MM.1S (cell line): Measurements from ENCODE around the gene KCNQ5.

Experiments
- EZH2phosphoT487 ChIP-seq: fragments of 300-600 bp; sonication (generic); IDR thresholded peaks from 2 replicates; pipeline ENCODE4 v1.6.1; 2018; ENCODE audit warnings: antibody characterized with exemption, low read length
- TF ChIP-seq, protein P1 (sequence below): fragments of 300-600 bp; sonication (generic); IDR thresholded peaks from 2 replicates; pipeline ENCODE4 v1.5.1; 2016; ENCODE audit warnings: antibody characterized with exemption, low read length, mixed read lengths

DNA sequence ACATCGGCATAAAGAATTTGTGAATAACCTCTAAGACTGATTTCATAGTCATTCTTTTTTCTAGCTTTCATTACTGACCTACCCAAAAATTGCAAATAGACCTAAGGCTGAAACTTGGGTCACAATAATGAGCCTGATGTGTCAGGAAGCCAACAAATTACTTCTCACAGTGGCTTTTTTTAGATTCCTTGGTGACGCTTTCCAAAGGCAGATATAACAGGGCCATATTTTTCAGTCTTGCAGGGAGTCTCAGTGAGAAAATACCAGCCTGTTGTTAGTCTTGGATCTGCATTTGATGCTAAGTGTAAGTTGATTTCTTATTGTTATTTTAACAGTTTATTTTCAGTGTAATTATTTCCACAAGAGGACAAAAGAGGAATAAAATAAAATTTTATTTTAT is 423.7 kb downstream of the KCNQ5 start:
- no peak for TF ChIP-seq EZH2phosphoT487
- TF ChIP-seq, protein P1, sequence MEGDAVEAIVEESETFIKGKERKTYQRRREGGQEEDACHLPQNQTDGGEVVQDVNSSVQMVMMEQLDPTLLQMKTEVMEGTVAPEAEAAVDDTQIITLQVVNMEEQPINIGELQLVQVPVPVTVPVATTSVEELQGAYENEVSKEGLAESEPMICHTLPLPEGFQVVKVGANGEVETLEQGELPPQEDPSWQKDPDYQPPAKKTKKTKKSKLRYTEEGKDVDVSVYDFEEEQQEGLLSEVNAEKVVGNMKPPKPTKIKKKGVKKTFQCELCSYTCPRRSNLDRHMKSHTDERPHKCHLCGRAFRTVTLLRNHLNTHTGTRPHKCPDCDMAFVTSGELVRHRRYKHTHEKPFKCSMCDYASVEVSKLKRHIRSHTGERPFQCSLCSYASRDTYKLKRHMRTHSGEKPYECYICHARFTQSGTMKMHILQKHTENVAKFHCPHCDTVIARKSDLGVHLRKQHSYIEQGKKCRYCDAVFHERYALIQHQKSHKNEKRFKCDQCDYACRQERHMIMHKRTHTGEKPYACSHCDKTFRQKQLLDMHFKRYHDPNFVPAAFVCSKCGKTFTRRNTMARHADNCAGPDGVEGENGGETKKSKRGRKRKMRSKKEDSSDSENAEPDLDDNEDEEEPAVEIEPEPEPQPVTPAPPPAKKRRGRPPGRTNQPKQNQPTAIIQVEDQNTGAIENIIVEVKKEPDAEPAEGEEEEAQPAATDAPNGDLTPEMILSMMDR, result no peak
